ENCODE data around the gene CTPS1. TPM values are rescaled to one million over a fixed set of nuclear protein-coding genes. Genes with fewer than 3 reads are reported as not detected.

Gene CTPS1
- total and polyA plus RNA-seq, 2 experiments from 2014 or later: 19.8 to 30.3 TPM

DNA sequence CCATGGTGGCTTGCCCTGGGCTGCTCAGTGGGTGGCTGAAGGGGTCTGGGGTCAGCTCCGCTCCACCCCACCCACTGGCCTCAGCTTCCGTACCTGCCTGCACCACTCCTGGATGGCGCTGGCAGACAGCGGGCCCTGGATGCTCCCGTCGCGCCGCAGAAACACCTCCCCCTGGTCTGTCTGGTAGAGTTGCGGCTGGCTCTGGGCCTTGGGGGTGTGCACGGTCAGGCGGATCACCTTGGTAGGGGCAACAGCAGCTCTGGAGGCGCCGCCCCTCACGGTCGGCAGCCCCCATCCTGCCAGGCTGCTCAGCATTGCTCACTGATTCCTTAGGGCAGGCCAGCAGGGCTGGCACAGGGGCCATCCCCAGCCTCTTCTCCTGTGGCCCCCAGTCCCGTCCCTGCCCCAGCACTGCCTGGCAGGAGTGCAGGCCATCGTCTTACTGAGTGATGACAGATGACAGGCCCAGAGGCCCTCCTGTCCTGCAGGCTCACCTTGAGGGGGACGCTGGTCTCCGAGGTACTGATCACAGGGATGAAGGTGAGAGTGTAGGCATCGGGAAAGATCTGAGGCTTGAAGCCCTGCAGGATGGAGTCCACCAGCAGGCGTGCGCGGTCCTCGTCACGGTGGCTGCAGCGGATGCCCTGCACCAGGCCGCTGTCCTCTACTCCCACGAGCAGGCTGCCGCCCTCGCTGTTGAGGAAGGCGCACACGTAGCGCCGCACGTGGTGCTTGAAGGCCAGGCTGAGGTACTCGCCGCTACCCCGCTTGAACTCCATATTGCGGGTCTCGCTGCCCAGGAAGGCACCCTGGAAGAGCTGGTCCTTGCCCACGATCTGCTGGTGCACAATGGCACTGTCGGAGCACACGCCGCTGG, 37.9 kb downstream of the CTPS1 start:
- no peaks in the 10 kb centered on the region for H3F3A ChIP-seq (ENCODE audit: insufficient read depth)
- no peak for DNase-seq
- H3K27me3 ChIP-seq (replicated peaks; ENCODE audit: insufficient read depth): no peaks in the 10 kb centered on the region
- H3K9me3 ChIP-seq (ENCODE audit: low read depth): no peaks in the 10 kb centered on the region
- WGBS, 2 experiments (ENCODE audit: low coverage in 1 of 2, low lambda C conversion rate in 2 of 2, missing lambda C conversion rate in 2 of 2): 94 to 95% methylated on average over 40 to 41 of the region's 44 CpGs
- no peak overlapping the region for H2AFZ ChIP-seq
- no peaks in the 10 kb centered on the region for H4K20me1 ChIP-seq (ENCODE audit: insufficient read depth)
- no peak overlapping the region for H3K4me3 ChIP-seq
- no peaks in the 10 kb centered on the region for H3K4me1 ChIP-seq (ENCODE audit: insufficient read depth)
- no peak overlapping the region for H3K27ac ChIP-seq
- TF ChIP-seq EZH2 (IDR thresholded peaks at IDR 0.05; ENCODE audit: insufficient read depth, poor library complexity, severe bottlenecking): no peak
- TF ChIP-seq EZH2phosphoT487 (IDR thresholded peaks at IDR 0.05; ENCODE audit: insufficient read depth, low read depth): no peak
- H3K9ac ChIP-seq: no peak overlapping the region
- H3K9me2 ChIP-seq (ENCODE audit: insufficient read depth): no peaks in the 10 kb centered on the region
- H3K36me3 ChIP-seq (ENCODE audit: low read depth): peaks cover 4% of the 10 kb centered on the region; the same call in 1 of the 2 replicates
- no peaks in the 10 kb centered on the region for H3K79me2 ChIP-seq (ENCODE audit: insufficient read depth)
- no peak overlapping the region for H3K4me2 ChIP-seq (ENCODE audit: unreplicated experiment)
- in situ Hi-C loops (cut with MboI): no loop called here

DNA sequence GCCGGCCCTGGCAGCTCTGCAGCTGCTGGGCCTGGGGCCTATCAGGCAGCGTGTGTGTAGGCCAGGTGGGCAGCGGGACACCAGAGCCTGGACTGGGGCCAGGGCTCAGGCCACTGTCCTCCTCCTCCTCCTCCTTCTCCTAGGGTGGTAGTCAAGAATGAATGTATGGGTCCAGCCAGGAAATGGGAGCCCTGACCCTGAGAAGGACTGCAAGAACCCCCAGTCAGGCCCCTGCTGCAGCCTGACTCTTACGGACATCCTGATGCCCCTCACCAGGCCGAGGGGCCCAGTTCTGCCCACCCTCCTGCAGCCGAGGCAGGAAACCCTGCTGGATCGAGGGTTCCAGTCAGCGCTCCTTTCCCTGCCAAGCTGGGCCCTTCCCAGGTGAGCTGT, 38.5 kb downstream of the CTPS1 start:
- H3K9ac ChIP-seq: no peak overlapping the region
- no peak overlapping the region for H3K27ac ChIP-seq
- H2AFZ ChIP-seq: no peak overlapping the region
- whole genome bisulfite sequencing, 2 experiments (ENCODE audit: low coverage in 1 of 2, low lambda C conversion rate in 2 of 2, missing lambda C conversion rate in 2 of 2): 93 to 94% methylated on average over 8 of the region's 8 CpGs
- H3K79me2 ChIP-seq (ENCODE audit: insufficient read depth): no peaks in the 10 kb centered on the region
- TF ChIP-seq EZH2 (IDR thresholded peaks at IDR 0.05; ENCODE audit: insufficient read depth, poor library complexity, severe bottlenecking) (no peak), EZH2phosphoT487 (IDR thresholded peaks at IDR 0.05; ENCODE audit: insufficient read depth, low read depth) (no peak)
- no peak overlapping the region for H3K4me2 ChIP-seq (ENCODE audit: unreplicated experiment)
- H3K4me1 ChIP-seq (ENCODE audit: insufficient read depth): no peaks in the 10 kb centered on the region
- no peaks in the 10 kb centered on the region for H3K9me3 ChIP-seq (ENCODE audit: low read depth)
- no peaks in the 10 kb centered on the region for H4K20me1 ChIP-seq (ENCODE audit: insufficient read depth)
- H3K27me3 ChIP-seq (replicated peaks; ENCODE audit: insufficient read depth): no peaks in the 10 kb centered on the region
- in situ Hi-C loops (cut with MboI): no loop called here
- no peak overlapping the region for H3K4me3 ChIP-seq
- no peaks in the 10 kb centered on the region for H3K9me2 ChIP-seq (ENCODE audit: insufficient read depth)
- DNase-seq: no peak
- H3F3A ChIP-seq (ENCODE audit: insufficient read depth): no peaks in the 10 kb centered on the region
- H3K36me3 ChIP-seq (ENCODE audit: low read depth): no peaks in the 10 kb centered on the region

DNA sequence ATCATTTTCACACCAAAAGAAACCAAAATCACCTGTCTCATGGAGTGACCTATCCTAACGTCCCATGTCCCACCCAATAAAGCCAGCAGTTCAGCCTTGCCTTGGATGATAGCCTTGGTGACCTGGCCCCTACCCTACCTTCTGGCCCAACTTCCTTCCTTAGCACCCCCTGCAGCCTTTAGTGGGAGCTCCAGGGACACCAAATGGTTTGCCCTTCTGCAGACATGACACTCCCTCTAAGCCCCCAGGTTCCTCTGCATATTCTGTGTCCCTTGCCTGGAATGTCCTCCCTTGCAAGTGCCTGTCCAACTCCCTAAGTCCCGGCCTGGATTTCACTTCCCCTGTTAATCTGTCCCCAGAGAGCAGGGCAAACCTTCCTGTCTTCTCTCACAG, 39.9 kb downstream of the CTPS1 start:
- Histone ChIP-seq H3K9me2 (ENCODE audit: insufficient read depth) (no peaks in the 10 kb centered on the region), H3K27me3 (replicated peaks; ENCODE audit: insufficient read depth) (no peaks in the 10 kb centered on the region), H3K4me2 (ENCODE audit: unreplicated experiment) (no peak overlapping the region), H3K27ac (no peak overlapping the region), H2AFZ (no peak overlapping the region), H3F3A (ENCODE audit: insufficient read depth) (no peaks in the 10 kb centered on the region), H3K4me1 (ENCODE audit: insufficient read depth) (no peaks in the 10 kb centered on the region), H3K36me3 (ENCODE audit: low read depth) (no peaks in the 10 kb centered on the region), H4K20me1 (ENCODE audit: insufficient read depth) (no peaks in the 10 kb centered on the region), H3K79me2 (ENCODE audit: insufficient read depth) (no peaks in the 10 kb centered on the region), H3K9me3 (ENCODE audit: low read depth) (no peaks in the 10 kb centered on the region), H3K9ac (no peak overlapping the region), H3K4me3 (no peak overlapping the region)
- no peak for DNase-seq
- TF ChIP-seq EZH2 (IDR thresholded peaks at IDR 0.05; ENCODE audit: insufficient read depth, poor library complexity, severe bottlenecking): no peak
- no peak for TF ChIP-seq EZH2phosphoT487 (IDR thresholded peaks at IDR 0.05; ENCODE audit: insufficient read depth, low read depth)
- 48 to 61% methylated on average over 2 of the region's 2 CpGs for WGBS, 2 experiments (ENCODE audit: low coverage in 1 of 2, low lambda C conversion rate in 2 of 2, missing lambda C conversion rate in 2 of 2)
- in situ Hi-C loops (cut with MboI): no loop called here

DNA sequence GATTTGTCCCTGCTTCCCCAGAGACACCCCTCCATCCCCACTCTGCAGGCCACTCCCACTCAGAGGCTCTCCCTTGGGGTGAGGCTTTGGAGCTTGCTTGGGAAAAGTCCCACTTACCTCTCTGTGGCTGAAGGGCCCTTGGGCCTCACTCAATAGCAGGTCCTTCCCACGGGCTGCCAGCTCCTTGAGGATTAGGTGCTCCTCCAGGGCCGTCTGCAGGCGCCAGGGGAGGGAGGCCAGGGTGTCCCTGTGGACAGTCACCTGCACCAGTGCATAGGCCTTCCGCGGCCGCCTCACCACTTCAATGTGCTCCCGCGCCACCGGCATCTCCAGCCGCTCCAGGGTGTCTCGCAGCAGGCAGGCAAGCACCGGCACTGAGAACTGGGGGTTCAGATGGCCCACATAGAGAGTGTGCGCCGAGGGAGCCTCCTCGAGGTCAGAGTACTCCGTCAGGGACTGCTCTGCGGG, 40.6 kb downstream of the CTPS1 start:
- H3F3A ChIP-seq (ENCODE audit: insufficient read depth): no peaks in the 10 kb centered on the region
- H3K36me3 ChIP-seq (ENCODE audit: low read depth): no peaks in the 10 kb centered on the region
- WGBS, 2 experiments (ENCODE audit: low coverage in 1 of 2, low lambda C conversion rate in 2 of 2, missing lambda C conversion rate in 2 of 2): 89 to 92% methylated on average over 16 to 17 of the region's 17 CpGs
- no peak overlapping the region for H3K27ac ChIP-seq
- H3K27me3 ChIP-seq (replicated peaks; ENCODE audit: insufficient read depth): no peaks in the 10 kb centered on the region
- H3K9me3 ChIP-seq (ENCODE audit: low read depth): no peaks in the 10 kb centered on the region
- H3K9me2 ChIP-seq (ENCODE audit: insufficient read depth): no peaks in the 10 kb centered on the region
- H3K4me1 ChIP-seq (ENCODE audit: insufficient read depth): no peaks in the 10 kb centered on the region
- H3K4me2 ChIP-seq (ENCODE audit: unreplicated experiment): no peak overlapping the region
- no peaks in the 10 kb centered on the region for H3K79me2 ChIP-seq (ENCODE audit: insufficient read depth)
- no peak overlapping the region for H2AFZ ChIP-seq
- DNase-seq: no peak
- H3K4me3 ChIP-seq: no peak overlapping the region
- in situ Hi-C loops (cut with MboI): no loop called here
- no peak for TF ChIP-seq EZH2 (IDR thresholded peaks at IDR 0.05; ENCODE audit: insufficient read depth, poor library complexity, severe bottlenecking)
- no peak for TF ChIP-seq EZH2phosphoT487 (IDR thresholded peaks at IDR 0.05; ENCODE audit: insufficient read depth, low read depth)
- H3K9ac ChIP-seq: no peak overlapping the region
- no peaks in the 10 kb centered on the region for H4K20me1 ChIP-seq (ENCODE audit: insufficient read depth)

Data from GM23248 (cell line).